Testis (tissue), 2 donors: ENCODE data around the gene EFNA1.

Source experiments
- CTCF ChIP-seq, 3 experiments: fragments of 450-650 bp in 2 of 3; fragments of 200-600 bp in 1 of 3; sonication (generic) in 1 of 3; IDR thresholded peaks; one replicate each; pipeline ENCODE4 v1.5.1; 2016 to 2019; ENCODE audit warnings: antibody characterized with exemption in 3 of 3, mild to moderate bottlenecking in 2 of 3, moderate library complexity in 1 of 3
- POLR2A ChIP-seq: fragments of 450-650 bp; IDR thresholded peaks from one replicate; pipeline ENCODE4 v1.6.1; 2017; ENCODE audit warnings: antibody characterized with exemption, mild to moderate bottlenecking, moderate library complexity

- TF ChIP-seq POLR2A (no peak), CTCF (IDR thresholded peaks at IDR 0.05) (no peak)
Observed at GRCh38 chr1:155160128-155160527, 32.5 kb downstream of the EFNA1 start.
